Measurements from ENCODE around the gene AMACR. TPM values are rescaled to one million over a fixed set of nuclear protein-coding genes. Genes with fewer than 3 reads are reported as not detected.

The AMACR gene
- total and polyA plus RNA-seq, 9 of the 15 experiments (the other 6 are each of a cell fraction or from before 2014, with no cell fraction given), result 0.72 to 4.6 (median 4.0) TPM

GRCh38 chr5:34026089-34026761, 18.4 kb upstream of the AMACR start:
- intact Hi-C loops (cut with micrococcal nuclease), result no loop called here
- no peak for DNase-seq (ENCODE audit: extremely low read depth in 1 of 4, low spot score in 3 of 4)
- POLR2A ChIA-PET, result interaction anchor here (1.0 kb wide), 1 partner anchor 14 kb away, joined by 3 read pairs; no protein-coding TSS in a partner anchor
- Histone ChIP-seq H3K79me2 (ENCODE audit: control insufficient read depth, insufficient read depth, low read length) (no peaks in the 10 kb centered on the region), H3K4me1 (replicated peaks in 1 of 2; ENCODE audit: control insufficient read depth in 2 of 2, insufficient read depth in 2 of 2, low read length in 2 of 2) (no peaks in the 10 kb centered on the region), H2AFZ (ENCODE audit: low read depth, low read length) (no peak overlapping the region), H4K20me1 (replicated peaks; ENCODE audit: control insufficient read depth, insufficient read depth, low read length) (no peaks in the 10 kb centered on the region), H3K9me3 (replicated peaks; ENCODE audit: control insufficient read depth, insufficient read depth, low read depth, low read length) (no peaks in the 10 kb centered on the region), H3K27me3 (ENCODE audit: control insufficient read depth in 2 of 2, insufficient read depth in 2 of 2, low read length in 2 of 2) (no peaks in the 10 kb centered on the region), H3K9ac (ENCODE audit: insufficient read depth in 1 of 2, low read depth in 2 of 2, low read length in 2 of 2) (no peak overlapping the region), H3K27ac (ENCODE audit: extremely low read depth, low read depth, low read length) (no peak overlapping the region), H3K4me3 (no peak overlapping the region), H3K36me3 (ENCODE audit: control insufficient read depth, insufficient read depth, low read length) (no peaks in the 10 kb centered on the region), H3K4me2 (ENCODE audit: insufficient read depth, low read length) (no peak overlapping the region), H3K9me1 (ENCODE audit: control insufficient read depth, insufficient read depth, low read length) (no peaks in the 10 kb centered on the region)
- CTCF ChIA-PET (ENCODE audit: low intra/inter-chr PET ratio), result no interaction called here
- FAIRE-seq, result no peak
- ATAC-seq, result no peak; the same call in 2 of the 3 replicates
- in situ Hi-C loops (cut with MboI), result no loop called here
- WGBS (ENCODE audit: insufficient coverage, low coverage, missing lambda C conversion rate), result 19% methylated on average over 9 of the region's 9 CpGs
- no TSS peak for BruUV-seq (replicated peaks)
- 0 out of 2 replicates have a peak, but pooled peaks have one; percentile 8 for TF ChIP-seq ZNF384 (IDR thresholded peaks at IDR 0.05; ENCODE audit: low read depth, low read length)
- TF ChIP-seq MNT (conservative IDR thresholded peaks at IDR 0.05), result no peak

All from K562 (cell line).